Measurements from ENCODE around the gene NAT14.
"Not testable (repeated sequence)": the region's sequence is repeated elsewhere in the genome, so short reads cannot be mapped to it uniquely, and the experiment has no call there.

The NAT14 gene

DNA sequence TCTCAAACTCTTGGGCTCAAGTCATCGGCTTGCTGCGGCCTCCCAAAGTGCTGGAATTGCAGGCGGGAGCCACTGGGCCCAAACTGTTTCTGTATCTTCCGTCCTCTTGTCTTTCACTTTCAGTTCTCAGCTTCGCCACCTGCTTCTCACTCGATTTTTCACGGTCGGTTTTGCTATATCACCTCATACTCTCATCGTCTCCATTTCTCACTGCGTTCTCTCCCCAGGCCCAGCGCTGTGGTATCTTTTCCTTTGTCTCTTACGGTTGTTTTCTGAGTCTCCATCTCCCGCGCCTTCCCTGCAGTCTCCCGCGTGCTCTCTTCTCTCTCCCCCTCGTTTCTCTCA, 18.1 kb downstream of the NAT14 start:
- no peak for DNase-seq (ENCODE audit: low read depth)

DNA sequence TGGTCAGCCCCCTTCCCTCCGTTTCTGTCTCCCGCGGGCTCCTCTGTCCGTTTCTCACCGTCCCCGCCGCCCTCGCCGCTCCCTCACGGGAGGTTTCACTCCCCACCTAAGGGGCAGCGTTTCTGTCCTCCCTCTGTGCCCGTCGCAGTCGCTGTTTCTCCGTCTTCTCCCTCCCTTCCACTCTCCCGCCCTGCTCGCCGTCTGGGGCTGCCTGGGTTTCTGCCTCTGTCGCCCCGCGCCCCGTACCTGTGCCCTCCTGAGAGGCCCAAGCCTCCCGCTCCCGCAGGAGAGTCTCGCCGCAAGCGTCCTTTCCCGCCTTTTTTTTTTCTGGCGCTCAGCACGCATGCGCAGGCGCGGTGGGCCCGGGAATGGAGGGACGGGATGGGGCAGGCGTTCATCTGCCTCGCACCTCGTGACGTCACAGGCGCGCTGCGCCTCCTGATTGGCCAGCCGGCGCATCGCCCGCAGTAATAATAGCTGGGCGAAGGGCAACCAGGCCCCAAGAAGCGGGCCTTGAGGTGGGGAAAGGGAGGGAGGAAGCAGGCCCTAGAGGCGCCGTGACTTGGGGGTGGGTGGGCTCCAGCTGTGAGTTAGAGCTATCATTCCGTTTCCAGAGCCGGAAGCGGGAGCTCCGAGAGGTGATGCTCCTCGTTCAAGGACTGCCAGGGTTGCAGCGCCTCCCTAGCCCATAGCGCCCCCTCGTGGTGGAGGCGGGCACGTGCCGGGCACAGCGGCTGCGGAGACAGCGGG, 18.7 kb downstream of the NAT14 start:
- DNase-seq (ENCODE audit: low read depth), result peak; percentile 97

DNA sequence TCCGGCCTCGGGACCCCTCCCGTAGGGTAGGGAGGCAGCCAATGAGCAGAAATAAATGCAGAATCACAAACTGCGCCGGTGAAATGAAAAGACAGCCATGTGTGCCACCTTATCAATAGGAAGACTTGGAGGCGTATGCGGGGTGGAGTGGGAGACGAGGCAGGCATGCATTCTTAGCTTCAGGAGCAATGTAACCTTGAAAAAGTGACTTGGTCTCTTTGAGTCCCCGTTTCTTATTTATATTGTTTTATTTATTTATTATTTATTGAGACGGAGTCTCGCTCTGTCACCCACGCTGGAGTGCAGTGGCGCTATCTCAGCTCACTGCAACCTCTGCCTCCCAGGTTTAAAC, 19.2 kb downstream of the NAT14 start:
- DNase-seq (ENCODE audit: low read depth), result no peak

DNA sequence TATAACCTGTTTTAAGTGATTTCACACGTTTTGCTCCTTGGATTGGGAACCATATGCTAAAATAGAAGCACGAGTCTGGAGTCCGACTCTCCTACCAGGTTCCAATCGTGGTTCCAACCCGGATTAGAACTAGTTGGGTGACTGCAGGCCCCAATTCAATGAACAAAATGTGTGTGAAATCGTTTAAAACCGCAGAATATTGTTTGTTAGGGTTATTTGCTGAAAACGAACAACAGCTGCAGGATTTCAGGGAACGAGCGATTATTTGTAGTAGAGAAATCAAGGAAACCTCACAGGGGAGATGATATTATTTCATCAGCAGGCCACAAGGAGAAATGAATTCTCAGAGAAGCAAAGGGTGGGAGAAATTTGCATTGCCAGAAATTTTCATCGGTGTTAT, 20.0 kb downstream of the NAT14 start:
- no peak for DNase-seq (ENCODE audit: low read depth)

DNA sequence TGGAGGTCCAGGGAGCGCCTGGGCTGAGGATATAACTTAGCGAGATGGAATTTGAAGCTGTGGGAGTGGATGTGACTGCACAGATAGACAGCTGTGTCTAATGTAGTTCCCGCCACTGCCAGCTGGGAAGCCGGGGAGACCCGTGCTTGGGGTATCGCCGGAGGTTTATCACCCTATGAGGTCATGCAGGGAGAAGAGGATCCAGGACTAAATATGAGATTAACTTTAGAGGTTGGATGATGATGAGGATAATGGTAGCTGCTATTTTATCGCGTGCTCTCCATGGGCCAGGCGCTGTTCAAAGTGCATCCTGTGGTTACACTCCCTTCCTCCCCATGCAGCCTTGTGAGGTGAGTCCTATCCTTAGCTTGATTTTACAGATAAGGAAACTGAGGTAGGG, 23.1 kb downstream of the NAT14 start:
- DNase-seq (ENCODE audit: low read depth), result no peak

DNA sequence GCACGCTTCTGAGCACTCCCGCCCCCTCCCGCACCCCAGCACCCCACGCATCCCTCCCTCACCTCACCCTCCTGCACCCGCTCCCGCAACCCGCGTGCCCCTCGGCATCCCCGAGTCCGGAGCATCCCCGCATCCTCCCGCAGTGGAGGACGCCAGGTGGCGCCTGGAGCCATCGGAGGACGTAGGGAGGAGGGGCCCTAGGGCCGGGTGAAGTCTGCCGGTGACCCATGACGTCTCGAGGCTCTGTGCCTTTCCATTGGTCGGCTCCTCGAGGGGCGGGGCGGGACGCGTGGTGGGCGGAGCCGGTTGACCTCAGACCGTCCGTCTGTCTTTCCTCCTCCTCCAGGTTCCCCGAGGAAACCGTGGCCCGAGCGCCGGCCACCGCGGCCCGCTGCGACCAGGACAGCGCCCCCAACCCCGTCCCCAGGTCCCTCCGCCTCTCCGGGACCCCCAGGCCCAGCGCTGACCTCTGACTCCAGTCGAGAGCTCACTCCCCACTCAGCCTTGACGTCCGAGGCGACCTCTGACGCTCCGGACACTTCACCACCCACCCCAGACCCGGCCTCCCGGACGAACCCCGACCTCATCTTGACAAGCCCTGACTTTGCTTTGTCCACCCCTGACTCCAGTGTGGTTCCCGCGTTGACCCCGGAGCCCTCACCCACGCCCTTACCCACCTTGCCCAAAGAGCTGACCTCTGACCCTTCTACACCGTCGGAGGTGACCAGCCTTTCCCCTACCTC, 32.1 kb downstream of the NAT14 start:
- peak; percentile 87 for DNase-seq (ENCODE audit: low read depth)

DNA sequence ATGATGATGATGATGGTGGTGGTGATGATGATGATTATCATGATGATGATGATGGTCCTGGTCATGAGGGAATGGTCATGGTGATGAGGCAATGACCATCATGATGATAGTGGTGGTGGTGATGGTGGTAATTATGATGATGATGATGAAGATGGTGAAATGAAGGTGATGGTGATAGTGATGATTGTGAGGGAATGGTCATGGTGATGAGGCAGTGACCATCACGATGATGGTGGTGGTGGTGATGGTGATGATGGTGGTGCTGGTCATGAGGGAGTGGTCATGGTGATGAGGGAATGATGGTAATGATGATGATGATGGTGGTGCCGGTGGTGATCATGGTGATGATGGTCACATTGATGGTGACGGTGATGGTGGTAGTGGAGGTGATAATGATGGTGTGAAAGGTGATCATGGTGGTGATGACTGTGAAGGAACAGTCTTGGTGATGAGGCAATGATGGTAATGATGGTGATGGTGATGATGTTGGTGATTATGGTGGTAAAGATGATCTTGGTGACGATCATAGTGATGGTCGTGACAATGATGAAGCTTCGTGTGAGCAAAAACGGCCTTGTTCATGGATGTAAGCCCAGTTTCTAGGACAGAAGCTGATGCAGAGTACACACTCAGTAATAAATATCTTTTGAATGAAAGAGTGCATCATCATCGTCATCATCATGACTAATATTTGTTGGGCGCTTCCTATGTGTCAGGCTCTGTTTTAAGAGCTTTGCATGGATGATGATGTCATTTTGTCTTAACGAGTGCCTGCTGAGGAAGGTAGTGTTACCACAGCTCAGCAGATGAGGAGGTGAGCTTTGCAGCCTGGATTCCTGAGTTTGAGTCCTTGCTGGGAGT, 34.7 kb downstream of the NAT14 start:
- no peak for DNase-seq (ENCODE audit: low read depth)

DNA sequence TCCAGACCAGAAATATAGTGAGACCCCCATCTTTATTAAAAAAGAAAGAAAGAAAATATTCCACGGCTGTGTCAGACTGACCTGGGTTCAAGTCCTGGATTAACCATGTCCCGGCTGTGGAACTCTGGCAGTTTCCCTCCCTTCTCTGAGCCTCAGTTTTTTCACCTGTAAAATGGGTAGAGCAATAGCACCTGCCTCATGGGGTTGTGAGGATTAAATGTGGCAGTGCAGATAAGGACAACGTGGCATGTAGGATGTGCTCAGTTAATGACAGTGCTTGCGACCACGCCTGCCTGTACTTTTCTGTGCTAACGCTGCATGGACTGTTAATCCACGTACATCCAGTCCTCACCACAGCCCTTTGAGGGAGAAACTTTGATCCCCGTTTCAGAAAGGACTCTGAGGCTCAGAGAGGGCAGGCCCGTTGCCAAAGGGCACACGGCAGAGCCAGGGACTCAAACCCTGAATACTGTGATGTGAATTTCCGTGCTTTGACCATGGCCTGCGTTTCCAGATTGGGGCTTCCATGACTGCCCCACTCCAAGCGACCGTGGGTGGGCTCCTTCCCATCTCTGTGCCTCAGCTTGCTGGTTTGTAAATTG, 35.8 kb downstream of the NAT14 start:
- no peak for DNase-seq (ENCODE audit: low read depth)

DNA sequence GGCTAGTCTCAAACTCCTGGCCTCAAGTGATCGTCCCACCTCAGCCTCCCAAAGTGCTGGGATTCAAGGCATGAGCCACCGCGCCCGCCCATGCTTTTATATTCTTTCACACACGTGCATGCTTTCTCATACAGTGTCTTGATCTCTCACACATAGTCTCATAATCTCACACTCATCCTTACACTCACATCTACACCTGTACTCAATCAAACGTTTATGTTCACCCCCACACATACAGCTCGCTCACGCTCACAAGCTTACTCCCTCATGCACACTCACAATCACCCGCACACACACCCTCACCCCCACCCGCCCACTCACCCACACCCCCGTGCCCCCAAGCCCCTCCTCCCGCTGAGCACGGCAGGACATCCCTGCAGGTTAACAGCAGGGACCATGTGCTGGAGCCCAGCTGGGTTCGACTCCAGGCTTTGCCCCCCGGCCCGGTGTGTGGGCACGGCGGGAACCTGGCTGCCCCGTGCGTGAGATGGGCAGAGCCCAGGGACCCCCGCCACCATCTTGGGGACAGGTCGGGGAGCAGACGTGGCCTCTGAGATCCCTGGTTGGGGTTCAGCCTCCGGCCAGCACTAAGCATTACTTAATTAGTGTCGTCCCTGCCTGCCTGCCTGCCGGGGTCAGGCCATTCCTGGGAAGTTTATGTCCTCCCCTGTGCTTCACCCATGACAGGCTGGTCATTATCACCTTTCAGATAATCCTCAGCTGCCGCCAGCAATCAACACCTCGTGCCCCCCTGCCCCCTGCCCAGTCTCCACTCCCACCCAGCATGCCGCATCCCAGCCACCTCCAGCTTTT, 40.5 kb downstream of the NAT14 start:
- DNase-seq (ENCODE audit: low read depth), result no peak

DNA sequence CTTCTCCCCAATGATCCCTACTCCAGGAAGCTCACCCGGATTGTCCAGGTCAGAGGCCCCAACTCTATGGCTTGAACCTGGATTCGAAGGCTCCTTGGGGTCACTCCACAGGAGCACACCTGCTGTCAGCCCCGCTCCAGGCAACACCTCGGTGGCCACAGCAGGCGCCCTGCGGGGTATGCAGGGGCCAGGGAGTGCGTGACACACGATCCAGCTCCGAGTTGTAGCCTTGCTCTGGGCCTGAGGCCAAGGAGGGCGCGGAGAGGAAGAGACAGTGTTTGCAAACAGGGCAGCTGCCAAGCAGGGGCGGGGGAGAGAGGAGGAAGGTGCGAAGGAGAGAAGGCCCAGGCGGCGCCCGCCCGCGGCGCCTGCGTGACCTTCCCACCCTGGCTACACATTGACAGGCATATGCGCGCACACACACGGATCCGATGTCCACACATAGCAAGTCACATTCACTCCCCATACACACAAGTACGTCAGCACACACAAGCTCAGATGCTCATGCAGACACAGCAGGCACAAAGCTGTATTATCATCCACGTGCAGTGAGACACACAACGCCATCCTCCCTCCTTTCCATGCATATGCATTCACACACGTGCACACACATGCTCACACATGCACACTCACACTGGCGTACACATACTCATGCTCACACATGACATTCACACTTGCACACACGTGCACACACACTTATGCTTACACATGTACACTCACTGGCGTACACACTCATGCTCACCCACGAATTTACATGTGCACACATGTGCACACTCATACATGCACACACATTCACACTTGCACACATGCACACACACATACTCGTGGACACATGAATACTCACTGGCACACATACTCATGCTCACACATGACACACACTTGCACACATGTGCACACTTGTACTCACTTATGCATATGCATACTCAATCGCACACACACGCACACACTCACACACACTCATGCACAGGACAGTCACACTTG, 41.5 kb downstream of the NAT14 start:
- DNase-seq (ENCODE audit: low read depth), result no peak

DNA sequence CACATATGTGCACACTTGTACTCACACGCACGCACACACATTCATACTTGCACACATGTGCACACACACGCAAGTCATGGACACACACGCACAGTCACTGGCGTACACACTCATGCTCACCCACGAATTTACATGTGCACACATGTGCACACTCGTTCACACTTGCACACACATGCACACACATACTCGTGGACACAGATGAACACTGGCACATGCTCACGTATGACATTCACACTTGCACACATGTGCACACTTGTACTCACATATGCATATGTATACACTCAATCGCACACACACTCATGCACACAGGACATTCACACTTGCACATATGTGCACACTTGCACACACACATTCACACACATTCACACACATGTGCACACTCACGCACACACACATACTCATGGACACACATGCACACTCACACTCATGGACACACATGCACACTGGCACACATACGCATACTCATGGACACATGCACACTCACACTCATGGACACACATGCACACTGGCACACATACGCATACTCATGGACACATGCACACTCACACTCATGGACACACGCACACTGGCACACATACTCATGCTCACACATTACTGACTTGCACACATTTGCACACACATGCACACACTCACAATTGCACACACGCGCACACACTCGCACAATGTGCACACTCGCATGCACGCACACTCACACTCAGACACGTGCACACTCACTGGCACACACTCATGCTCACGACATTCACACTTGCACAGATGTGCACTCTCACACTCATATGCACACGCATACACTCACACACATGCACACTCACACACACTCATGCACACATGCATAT, 42.4 kb downstream of the NAT14 start:
- no peak for DNase-seq (ENCODE audit: low read depth)

DNA sequence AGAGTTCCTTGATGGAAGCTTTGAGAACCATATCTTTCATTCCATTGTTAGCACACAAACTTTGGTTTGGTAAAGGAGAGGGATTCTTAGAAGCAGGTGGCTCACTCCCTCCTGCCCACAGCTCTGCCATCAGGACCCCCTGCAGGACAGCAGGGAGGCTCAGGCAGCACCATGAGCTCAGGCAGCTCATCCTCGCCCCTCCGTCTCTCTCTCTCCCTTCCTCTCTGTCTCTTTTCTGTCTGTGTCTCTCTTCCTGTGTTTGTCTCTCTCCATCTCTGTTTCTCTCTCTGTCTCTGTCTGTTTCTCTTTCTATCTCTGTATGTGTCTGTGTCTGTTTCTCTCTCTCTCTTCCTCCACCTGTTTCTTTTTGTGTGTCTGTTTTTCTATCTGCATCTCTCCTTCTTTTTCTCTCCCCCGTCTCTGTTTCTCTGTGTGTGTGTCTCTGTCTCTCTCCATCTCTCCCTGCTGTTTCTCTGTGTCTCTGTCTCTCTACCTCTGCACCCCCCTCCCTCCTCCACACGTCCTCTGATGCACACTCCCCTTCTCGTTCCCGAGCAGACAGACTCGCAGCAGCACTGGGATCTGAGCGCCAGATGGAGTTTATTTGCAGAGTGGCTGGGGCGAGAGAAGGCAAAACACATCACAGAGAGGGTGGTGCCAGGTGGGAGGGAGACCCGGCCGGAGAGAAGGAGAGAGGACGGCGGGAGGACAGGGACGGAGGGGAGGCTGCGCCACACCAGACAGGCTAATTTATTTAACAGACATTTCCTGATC, 43.2 kb downstream of the NAT14 start:
- DNase-seq (ENCODE audit: low read depth), result no peak

DNA sequence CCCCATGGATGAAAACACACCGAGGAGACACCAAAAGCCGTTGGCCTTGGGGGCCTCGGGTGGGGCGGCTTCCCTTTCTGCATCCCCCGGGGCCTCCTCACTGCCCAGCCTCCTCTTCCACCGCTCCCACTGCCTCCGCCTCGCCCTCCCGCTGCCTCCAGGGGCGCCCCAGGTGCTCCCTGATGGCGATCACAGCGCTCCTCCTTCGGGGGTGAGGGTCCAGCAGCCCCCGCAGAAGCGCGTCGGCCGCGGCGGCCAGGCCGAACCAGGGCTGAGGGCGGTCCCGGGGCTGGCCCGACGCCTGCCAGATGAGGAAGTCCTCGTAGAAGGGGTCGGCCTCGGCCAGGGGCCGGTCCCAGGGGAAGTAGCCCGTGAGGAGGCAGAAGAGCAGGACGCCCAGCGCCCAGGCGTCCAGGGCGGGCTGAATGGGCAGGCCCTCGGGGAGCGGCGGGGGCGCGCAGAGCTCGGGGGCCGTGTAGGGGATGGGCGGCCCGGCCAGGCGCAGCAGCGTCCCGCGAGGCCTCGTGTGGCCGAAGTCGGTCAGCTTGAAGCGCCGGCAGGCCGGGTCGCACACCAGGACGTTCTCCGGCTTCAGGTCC, 44.7 kb downstream of the NAT14 start:
- no peak for DNase-seq (ENCODE audit: low read depth)

DNA sequence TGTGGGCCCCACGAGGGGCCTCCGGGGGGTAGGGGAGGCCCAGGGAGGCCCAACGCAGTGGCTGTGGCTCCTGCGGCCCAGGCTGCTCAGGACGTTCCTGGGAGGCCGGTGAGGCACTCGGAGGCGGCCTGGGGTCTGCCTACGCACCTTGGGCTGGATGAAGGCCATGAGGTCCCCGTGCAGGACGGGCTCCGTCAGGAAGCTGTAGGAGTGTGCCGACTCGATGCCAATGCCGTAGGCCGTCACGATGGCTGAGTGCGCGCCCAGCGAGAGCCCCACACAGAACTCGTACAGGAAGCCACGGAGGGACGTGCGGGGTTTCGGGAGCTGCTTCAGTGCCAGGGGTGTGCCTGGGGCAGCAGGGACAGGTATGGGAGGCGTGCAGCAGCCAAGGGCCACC, 46.0 kb downstream of the NAT14 start:
- no peak for DNase-seq (ENCODE audit: low read depth)

DNA sequence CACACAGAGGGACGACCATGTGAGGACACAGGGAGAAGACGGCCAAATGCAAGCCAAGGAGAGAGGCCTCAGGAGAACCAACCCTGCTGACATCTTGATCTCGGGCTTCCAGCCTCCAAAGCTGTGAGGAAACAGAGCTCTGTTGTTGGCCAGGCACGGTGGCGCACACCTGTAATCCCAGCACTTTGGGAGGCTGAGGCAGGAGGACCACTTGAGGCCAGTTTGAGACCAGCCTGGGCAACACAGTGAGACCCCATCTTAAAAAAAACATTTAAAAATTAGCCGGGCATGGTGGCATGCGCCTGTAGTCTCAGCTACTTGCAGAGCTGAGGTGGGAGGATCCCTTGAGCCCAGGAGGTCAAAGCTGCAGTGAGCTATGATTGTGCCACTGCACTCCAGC, 49.3 kb downstream of the NAT14 start:
- DNase-seq (ENCODE audit: low read depth), result not testable (repeated sequence)

DNA sequence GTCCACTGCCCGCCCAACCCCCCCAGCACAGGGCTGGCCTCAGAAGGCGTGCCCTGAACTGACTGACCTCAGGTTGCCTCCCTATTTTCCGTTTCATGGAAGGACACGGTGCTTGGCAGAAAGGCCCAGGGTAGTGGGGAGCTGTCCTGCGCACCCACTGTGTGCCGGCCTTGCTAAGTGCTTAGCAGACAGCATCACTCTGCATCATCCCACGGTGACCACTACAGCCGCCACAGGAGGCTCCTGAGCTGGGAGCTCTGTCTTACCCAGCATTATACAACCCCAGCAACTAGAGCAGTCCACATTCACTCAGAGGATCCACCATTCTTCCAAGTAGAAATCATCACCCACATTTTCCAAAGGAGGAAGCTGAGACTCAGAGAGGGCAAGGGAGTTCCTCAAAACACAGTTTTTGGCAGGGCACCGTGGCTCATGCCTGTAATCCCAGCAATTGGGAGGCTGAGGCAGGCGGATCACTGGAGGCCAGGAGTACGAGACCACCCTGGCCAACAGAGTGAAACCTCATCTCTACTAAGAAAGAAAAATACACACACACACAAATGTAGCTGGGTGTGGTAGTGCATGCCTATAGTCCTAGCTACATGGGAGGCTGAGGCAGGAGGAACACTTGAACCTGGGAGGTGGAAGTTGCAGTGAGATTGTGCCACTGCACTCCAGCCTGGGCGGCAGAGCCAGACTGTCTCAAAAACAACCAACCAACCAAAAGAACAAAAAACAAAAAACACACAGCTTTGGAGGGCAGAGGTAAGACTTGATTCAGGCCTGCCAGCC, 50.4 kb downstream of the NAT14 start:
- no peak for DNase-seq (ENCODE audit: low read depth)

DNA sequence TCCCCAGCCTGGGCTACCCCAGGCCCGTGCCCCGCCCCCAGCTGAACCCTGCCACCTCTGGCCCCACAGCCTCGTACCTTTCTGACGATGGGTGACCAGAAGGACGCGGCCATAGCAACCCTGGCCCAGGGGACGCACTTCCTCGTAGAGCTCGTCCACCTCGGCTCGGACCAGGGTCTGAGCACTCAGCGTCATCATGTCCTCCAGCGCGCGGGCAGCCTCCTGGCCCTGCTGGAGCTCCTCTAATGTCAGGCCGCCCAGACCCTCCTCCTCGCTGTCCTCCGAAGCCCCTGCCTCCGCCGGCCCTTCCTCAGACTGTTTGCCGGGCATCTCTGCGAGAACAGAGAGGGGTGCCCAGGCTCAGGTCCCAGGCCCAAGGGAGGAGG, 51.0 kb downstream of the NAT14 start:
- no peak for DNase-seq (ENCODE audit: low read depth)

DNA sequence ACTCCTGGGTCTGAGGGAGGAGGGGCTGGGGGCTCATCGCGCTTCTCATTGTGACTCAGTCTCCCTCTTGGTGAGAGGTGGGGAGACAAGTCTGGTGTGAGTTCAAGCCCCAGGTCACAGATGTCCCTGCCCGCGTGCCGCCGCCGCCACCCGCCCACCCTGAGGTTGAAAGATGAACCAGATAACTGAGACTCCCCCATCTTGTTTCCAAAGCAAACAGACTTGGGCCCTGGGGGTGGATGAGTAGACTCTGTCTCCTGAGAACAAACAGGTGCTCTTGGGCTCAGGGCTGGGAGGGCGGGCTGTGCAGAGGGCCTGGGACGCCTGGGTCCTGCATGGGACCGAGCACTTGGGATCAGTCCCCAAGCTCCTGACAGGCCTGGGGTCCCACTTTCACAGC, 51.4 kb downstream of the NAT14 start:
- DNase-seq (ENCODE audit: low read depth), result no peak

Measured in activated T-cell treated with anti-CD3 and anti-CD28 coated beads for 1 hour (primary cell).